Dermis lymphatic vessel endothelial cell (primary cell): ENCODE measurements around the gene NEU2. TPM values are rescaled to one million over a fixed set of nuclear protein-coding genes. Genes with fewer than 3 reads are reported as not detected.

ENCODE experiments used
- total RNA-seq: library from RNA; depleted of rRNA; stranded (reverse); fragments of >200 nt; gene quantifications from 2 replicates; pipeline ENCODE4 v1.2.1, GENCODE V29; 2014

NEU2 gene
- total RNA-seq: not detected in 2 replicates

GRCh38 chr2:233032551-233033320, at the start of gene NEU2:
Gene NEU2, plus strand, starts transcription at chr2:233032672. Its CDS starts 0 bp downstream, at chr2:233032672.

GRCh38 chr2:233013027-233013461, 19.4 kb upstream of the NEU2 start, which contains the start of gene NGEF:
Gene NGEF, minus strand, starts transcription at chr2:233013256. Its CDS starts 38,366 bp downstream, at chr2:232974890.

GRCh38 chr2:233059797-233060500, 27.5 kb downstream of the NEU2 start, which contains the start of gene INPP5D:
Gene INPP5D, plus strand, starts transcription at chr2:233060342. Its CDS starts 137 bp downstream, at chr2:233060479.

Other genes starting within 250 kb of the NEU2 start
- 0.33 and 0.34 TPM in 2 replicates for gene SNORC, start 162.4 kb upstream of the NEU2 start, total RNA-seq
- gene NGEF, start 19.4 kb upstream of the NEU2 start, total RNA-seq: under 0.01 and 0.22 TPM in 2 replicates
- gene INPP5D, start 27.7 kb downstream of the NEU2 start, total RNA-seq: 27.7 and 45.4 TPM in 2 replicates
- gene ATG16L1, start 219.0 kb downstream of the NEU2 start, total RNA-seq: 28.0 and 33.3 TPM in 2 replicates